ENCODE results near the gene IDUA. TPM values are rescaled to one million over a fixed set of nuclear protein-coding genes. Genes with fewer than 3 reads are reported as not detected.

Gene IDUA
- total RNA-seq, 1 donor from 2014 or later = 18.0 TPM

DNA sequence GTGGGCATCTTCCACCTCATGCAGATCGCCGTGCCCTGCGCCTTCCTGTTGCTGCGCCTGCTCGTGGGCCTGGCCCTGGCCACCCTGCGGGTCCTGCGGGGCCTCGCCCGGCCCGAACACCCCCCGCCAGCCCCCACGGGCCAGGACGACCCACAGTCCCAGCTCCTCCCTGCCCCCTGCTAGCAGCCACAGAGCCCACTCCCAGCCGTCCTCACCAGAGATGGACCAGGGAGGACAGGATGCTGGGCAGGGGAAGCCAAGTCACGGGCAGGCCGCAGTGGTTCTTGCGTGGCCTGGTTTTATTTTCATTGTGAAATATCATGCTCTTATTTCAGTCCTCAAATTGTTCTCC lies 28.6 kb upstream of the IDUA start:
- no peaks in the 10 kb centered on the region for H3K36me3 Mint-ChIP-seq (ENCODE audit: low read depth)
- TF ChIP-seq, protein P1, sequence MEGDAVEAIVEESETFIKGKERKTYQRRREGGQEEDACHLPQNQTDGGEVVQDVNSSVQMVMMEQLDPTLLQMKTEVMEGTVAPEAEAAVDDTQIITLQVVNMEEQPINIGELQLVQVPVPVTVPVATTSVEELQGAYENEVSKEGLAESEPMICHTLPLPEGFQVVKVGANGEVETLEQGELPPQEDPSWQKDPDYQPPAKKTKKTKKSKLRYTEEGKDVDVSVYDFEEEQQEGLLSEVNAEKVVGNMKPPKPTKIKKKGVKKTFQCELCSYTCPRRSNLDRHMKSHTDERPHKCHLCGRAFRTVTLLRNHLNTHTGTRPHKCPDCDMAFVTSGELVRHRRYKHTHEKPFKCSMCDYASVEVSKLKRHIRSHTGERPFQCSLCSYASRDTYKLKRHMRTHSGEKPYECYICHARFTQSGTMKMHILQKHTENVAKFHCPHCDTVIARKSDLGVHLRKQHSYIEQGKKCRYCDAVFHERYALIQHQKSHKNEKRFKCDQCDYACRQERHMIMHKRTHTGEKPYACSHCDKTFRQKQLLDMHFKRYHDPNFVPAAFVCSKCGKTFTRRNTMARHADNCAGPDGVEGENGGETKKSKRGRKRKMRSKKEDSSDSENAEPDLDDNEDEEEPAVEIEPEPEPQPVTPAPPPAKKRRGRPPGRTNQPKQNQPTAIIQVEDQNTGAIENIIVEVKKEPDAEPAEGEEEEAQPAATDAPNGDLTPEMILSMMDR (conservative IDR thresholded peaks at IDR 0.05) = no peak
- no peaks in the 10 kb centered on the region for H3K9me3 Mint-ChIP-seq
- no peak overlapping the region for H3K4me3 Mint-ChIP-seq
- H3K4me1 Mint-ChIP-seq = no peaks in the 10 kb centered on the region
- DNase-seq (ENCODE audit: low read depth, low spot score) = no peak
- H3K27me3 Mint-ChIP-seq (ENCODE audit: low read depth) = no peaks in the 10 kb centered on the region
- no peak overlapping the region for H3K27ac Mint-ChIP-seq (ENCODE audit: unreplicated experiment)

DNA sequence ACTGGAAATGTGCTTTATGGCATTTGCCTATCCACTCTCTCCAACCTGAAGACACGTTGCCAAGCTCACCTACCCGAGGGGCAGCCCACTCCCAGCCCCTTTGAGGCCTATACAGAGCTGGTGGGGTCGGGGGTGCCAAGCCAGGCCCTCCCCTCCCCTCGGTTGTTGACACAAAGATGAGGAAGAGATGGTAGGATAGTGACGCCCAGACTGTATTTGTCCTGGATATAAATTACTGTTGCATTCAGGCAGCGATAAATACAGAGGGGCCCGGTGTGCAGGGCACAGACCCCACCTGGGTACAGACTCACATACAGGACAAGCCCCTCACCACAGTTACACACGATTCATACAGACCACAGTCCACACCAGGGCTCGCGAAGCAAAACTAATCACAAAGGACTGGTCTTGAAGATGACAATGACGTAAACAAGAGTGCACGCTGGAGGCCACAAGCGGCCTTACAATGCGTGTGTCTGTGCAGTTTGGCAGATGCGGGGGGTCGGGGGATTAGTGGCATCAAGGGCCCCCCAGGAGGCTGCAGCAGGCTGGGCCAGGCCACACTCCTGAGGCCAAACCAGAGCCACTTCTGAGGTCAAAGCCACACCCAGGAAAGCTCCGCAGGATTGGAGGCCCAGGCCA lies 28.0 kb upstream of the IDUA start:
- TF ChIP-seq, protein P1 (conservative IDR thresholded peaks at IDR 0.05) = no peak
- Mint-ChIP-seq H3K36me3 (ENCODE audit: low read depth) (no peaks in the 10 kb centered on the region), H3K27ac (ENCODE audit: unreplicated experiment) (no peak overlapping the region)

DNA sequence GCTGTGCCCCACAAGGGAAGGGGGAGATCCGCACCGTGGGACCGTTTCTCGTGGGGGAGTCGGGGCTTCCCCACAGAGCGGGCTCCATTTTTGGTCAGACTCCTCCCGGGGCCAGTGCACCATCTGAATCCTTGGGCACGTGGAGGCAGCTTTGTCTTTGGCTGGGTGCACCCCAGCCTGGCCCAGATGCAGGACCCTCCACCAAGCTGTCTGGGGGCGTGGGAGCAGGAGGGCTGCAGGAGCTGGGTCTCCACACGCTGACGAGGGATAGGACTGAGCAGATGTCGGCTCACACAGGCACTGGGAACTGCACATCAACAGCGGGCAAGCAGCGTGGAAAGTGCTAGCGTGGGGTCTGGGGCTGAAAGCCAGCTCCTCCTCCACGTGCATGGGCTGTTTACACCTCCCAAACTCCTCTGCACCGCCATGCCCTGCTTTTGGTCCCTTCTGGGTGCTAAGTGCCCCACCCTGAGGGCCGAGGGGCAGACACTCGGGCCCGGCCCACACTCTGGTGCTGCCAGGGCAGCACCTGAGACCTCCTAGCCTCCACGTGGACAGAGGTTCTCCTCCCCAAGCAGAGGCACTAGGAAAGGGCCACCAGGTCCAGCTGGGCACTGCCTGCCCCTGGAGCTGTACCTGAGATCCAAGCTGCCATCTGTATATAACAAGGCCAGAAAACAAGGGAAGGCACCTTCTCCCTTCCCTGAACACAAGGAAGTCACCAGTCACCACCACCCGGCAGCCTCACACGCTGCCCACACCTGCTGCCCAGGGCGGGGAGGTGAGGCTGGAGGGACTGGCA lies 27.3 kb upstream of the IDUA start:
- TF ChIP-seq, protein P1 (conservative IDR thresholded peaks at IDR 0.05) = no peak
- H3K27me3 Mint-ChIP-seq (ENCODE audit: low read depth) = no peaks in the 10 kb centered on the region
- no peak for DNase-seq (ENCODE audit: low read depth, low spot score)
- no peaks in the 10 kb centered on the region for H3K4me1 Mint-ChIP-seq
- H3K9me3 Mint-ChIP-seq = no peaks in the 10 kb centered on the region
- no peak overlapping the region for H3K27ac Mint-ChIP-seq (ENCODE audit: unreplicated experiment)
- no peak overlapping the region for H3K4me3 Mint-ChIP-seq
- H3K36me3 Mint-ChIP-seq (ENCODE audit: low read depth) = no peaks in the 10 kb centered on the region

More for the DNA sequence above, 28.0 kb upstream of the IDUA start:
- no peaks in the 10 kb centered on the region for H3K27me3 Mint-ChIP-seq (ENCODE audit: low read depth)
- H3K9me3 Mint-ChIP-seq = no peaks in the 10 kb centered on the region
- H3K4me3 Mint-ChIP-seq = no peak overlapping the region
- DNase-seq (ENCODE audit: low read depth, low spot score) = no peak
- no peaks in the 10 kb centered on the region for H3K4me1 Mint-ChIP-seq

DNA sequence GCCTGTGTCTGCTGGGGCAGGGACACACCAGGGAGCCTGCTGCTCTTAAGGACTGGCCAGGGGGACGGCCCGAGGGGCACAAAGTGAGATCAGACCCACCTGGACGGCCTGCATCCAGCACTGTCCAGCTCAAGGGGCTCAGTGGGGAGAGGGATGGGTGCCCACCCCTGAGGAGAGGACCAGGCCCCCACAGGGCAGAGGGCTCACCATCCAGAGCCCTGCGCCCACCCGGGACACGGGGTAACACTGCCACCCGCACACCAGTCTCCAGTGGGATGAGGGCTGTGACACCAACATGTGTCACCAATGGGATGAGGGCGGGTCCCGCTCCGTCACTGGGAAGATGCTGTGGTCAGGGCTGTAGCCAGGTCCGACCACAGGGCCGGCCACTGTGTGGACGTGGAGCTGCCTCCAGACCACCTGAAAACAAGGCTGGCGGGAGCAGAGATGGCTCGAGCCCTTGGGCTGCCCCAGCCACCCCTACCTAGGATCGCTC lies 26.7 kb upstream of the IDUA start:
- H3K36me3 Mint-ChIP-seq (ENCODE audit: low read depth) = no peaks in the 10 kb centered on the region
- no peaks in the 10 kb centered on the region for H3K4me1 Mint-ChIP-seq
- H3K4me3 Mint-ChIP-seq = no peak overlapping the region
- H3K9me3 Mint-ChIP-seq = no peaks in the 10 kb centered on the region
- DNase-seq (ENCODE audit: low read depth, low spot score) = no peak
- TF ChIP-seq, protein P1 (conservative IDR thresholded peaks at IDR 0.05) = no peak
- no peaks in the 10 kb centered on the region for H3K27me3 Mint-ChIP-seq (ENCODE audit: low read depth)
- H3K27ac Mint-ChIP-seq (ENCODE audit: unreplicated experiment) = no peak overlapping the region

DNA sequence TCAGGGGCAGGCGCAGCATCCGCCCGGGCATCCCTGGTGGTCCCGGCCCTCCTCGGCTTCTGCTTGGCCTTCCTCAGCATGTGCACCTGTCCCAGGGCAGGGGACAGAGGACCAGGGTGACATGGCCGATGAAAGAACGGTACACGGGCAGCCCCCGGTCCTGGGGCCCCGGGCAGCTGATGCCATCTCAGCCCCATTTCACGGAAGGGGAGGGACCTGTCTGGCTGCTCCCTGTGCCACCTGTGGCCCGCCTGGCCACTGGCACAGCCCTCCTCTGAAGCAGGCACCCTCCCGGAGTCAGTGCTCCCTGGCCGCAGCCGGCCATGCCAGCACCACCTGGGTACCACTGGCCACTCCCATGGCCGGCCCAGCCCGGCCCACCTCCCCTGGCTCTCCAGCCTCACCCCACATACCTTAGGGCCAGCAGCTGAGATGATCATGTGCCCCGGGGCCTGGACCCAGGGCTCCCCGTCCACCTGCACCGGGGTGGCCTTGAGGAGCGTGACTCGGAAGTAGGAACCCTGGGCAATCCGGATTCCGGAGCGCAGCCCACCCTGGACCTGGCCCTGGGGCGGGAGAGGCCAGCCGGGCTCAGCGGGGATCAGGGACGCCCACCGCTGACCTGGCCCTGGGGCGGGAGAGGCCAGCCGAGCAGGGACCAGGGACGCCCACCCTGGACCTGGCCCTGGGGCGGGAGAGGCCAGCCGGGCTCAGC lies 26.1 kb upstream of the IDUA start:
- Mint-ChIP-seq H3K4me1 (no peaks in the 10 kb centered on the region), H3K36me3 (ENCODE audit: low read depth) (no peaks in the 10 kb centered on the region), H3K4me3 (no peak overlapping the region), H3K9me3 (no peaks in the 10 kb centered on the region), H3K27me3 (ENCODE audit: low read depth) (no peaks in the 10 kb centered on the region), H3K27ac (ENCODE audit: unreplicated experiment) (no peak overlapping the region)
- TF ChIP-seq, protein P1 (conservative IDR thresholded peaks at IDR 0.05) = no peak
- DNase-seq (ENCODE audit: low read depth, low spot score) = no peak

Data from neural crest cell (in vitro differentiated cells).